Measurements from ENCODE around the gene ATP4A. TPM values are rescaled to one million over a fixed set of nuclear protein-coding genes. Genes with fewer than 3 reads are reported as not detected.
"Not testable (repeated sequence)": the region's sequence is repeated elsewhere in the genome, so short reads cannot be mapped to it uniquely, and the experiment has no call there.

Gene ATP4A
- total and polyA plus RNA-seq, 8 donors = 0.28 to 10.8 (median 2.5) TPM

DNA sequence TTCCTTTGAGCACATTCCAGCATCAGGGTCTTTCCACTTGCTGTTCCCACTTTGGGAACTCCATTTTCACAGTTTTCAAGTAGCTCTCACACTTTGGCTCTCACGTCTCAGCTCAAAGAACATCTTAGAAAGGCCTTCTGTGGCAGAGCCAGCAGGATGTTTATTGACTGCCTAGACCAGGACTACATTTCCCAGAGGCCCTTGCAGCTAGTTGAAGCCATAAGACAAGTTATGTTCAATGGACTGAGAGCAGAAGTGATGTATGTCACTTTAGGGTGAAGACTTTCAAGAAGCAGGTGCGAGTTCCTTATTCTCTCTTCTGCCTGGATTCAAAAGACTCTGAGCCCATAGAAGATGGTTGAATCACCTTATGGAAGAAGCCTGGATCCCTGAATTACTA, 44.8 kb upstream of the ATP4A start:
- no peak overlapping the region for H3K27ac ChIP-seq
- H3K36me3 ChIP-seq = no peaks in the 10 kb centered on the region
- H3K4me1 ChIP-seq = peaks cover 0 to 7% (median 6%) of the 10 kb centered on the region in 3 donors
- no peak for DNase-seq
- TF ChIP-seq, protein P1, sequence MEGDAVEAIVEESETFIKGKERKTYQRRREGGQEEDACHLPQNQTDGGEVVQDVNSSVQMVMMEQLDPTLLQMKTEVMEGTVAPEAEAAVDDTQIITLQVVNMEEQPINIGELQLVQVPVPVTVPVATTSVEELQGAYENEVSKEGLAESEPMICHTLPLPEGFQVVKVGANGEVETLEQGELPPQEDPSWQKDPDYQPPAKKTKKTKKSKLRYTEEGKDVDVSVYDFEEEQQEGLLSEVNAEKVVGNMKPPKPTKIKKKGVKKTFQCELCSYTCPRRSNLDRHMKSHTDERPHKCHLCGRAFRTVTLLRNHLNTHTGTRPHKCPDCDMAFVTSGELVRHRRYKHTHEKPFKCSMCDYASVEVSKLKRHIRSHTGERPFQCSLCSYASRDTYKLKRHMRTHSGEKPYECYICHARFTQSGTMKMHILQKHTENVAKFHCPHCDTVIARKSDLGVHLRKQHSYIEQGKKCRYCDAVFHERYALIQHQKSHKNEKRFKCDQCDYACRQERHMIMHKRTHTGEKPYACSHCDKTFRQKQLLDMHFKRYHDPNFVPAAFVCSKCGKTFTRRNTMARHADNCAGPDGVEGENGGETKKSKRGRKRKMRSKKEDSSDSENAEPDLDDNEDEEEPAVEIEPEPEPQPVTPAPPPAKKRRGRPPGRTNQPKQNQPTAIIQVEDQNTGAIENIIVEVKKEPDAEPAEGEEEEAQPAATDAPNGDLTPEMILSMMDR (IDR thresholded peaks at IDR 0.05) = no peak
- intact Hi-C loops (cut with DNase I) = no loop called here
- no peaks in the 10 kb centered on the region for H3K27me3 ChIP-seq
- no peak for ATAC-seq
- FAIRE-seq = no peak
- H3K9me3 ChIP-seq = no peaks in the 10 kb centered on the region
- WGBS, 2 donors = 71 to 84% methylated on average over 2 of the region's 2 CpGs
- no peak overlapping the region for H3K4me3 ChIP-seq

DNA sequence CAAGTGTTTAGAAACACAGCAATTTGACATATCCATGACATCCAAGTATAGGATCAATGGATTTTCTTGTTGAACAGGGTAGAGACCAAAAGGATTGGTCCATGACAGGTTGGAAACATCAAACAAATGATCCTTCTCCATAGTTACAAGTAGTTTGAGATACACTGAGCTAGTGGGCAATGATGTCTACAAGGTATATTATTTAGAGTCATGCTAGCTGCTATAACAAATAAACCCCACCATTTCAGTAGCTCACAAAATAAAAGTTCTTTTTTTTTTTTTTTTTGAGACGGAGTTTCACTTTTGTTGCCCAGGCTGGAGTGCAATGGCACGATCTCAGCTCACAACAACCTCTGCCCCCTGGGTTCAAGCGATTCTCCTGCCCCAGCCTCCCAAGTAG, 44.2 kb upstream of the ATP4A start:
- DNase-seq = no peak
- TF ChIP-seq, protein P1 (IDR thresholded peaks at IDR 0.05) = no peak
- Histone ChIP-seq H3K9me3 (no peaks in the 10 kb centered on the region), H3K36me3 (no peaks in the 10 kb centered on the region), H3K4me3 (no peak overlapping the region), H3K27me3 (no peaks in the 10 kb centered on the region), H3K27ac (no peak overlapping the region), H3K4me1 (peaks cover 0 to 6% (median 3%) of the 10 kb centered on the region in 3 donors)
- WGBS, 2 donors = 68 to 77% methylated on average over 3 of the region's 3 CpGs
- no peak for FAIRE-seq
- no peak for ATAC-seq
- intact Hi-C loops (cut with DNase I) = no loop called here

DNA sequence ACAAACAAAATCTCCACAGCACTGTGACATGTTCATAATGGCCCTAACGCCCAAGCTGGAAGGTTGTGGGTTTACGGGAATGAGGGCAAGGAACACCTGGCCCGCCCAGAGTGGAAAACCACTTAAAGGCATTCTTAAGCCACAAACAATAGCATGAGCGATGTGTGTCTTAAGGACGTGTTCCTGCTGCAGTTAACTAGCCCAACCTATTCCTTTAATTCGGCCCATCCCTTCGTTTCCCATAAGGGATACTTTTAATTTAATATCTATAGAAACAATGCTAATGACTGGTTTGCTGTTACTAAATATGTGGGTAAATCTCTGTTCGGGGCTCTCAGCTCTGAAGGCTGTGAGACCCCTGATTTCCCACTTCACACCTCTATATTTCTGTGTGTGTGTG, 43.7 kb upstream of the ATP4A start:
- H3K4me1 ChIP-seq; H3K36me3 ChIP-seq; H3K4me3 ChIP-seq; H3K27me3 ChIP-seq; H3K27ac ChIP-seq; FAIRE-seq; DNase-seq; ATAC-seq; H3K9me3 ChIP-seq; intact Hi-C loops (cut with DNase I): not testable (repeated sequence)
- 78 to 82% methylated on average over 8 of the region's 8 CpGs for WGBS, 2 donors

DNA sequence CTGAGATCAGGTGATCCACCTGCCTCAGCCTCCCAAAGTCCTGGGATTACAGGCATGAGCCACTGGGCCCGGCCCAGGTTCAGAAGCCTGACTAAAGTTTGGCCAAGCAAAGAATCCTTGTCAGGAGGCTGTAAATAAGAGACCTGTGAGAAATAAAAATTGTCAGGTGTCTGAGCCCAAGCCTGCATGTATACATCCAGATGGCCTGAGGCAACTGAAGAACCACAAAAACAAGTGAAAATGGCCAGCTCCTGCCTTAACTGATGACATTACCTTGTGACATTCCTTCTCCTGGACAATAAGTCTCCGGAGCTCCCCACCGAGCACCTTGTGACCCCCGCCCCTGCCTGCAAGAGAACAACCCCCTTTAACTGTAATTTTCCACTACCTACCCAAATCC, 41.0 kb upstream of the ATP4A start:
- ATAC-seq; H3K4me3 ChIP-seq; H3K36me3 ChIP-seq; DNase-seq; H3K27me3 ChIP-seq; intact Hi-C loops (cut with DNase I); H3K27ac ChIP-seq; H3K9me3 ChIP-seq; FAIRE-seq; H3K4me1 ChIP-seq: not testable (repeated sequence)
- 77 to 85% methylated on average over 4 of the region's 4 CpGs for WGBS, 2 donors

DNA sequence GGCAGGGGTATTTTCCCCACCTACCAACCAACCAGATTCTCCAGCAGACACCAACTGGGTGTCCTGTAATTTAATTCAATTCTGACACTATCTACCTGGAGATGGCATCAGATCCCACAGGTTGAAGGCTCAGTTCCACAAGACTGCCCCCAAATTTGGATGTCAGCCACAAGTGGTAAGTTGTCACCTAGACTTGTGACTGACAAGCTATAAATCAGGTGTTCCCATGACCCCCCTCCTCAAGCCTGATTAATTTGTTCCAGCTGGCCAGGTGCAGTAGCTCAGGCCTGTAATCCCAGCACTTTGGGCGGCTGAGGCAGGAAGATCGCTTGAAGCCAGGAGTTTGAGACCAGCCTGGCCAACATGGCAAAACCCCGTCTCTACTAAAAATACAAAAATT, 38.5 kb upstream of the ATP4A start:
- Histone ChIP-seq H3K36me3 (no peaks in the 10 kb centered on the region), H3K4me3 (no peak overlapping the region), H3K9me3 (no peaks in the 10 kb centered on the region), H3K27me3 (no peaks in the 10 kb centered on the region), H3K4me1 (no peaks in the 10 kb centered on the region), H3K27ac (no peak overlapping the region)
- no peak for FAIRE-seq
- ATAC-seq = no peak
- 84 to 86% methylated on average over 3 of the region's 3 CpGs for WGBS, 2 donors
- TF ChIP-seq, protein P1 (IDR thresholded peaks at IDR 0.05) = no peak
- intact Hi-C loops (cut with DNase I) = no loop called here
- DNase-seq = no peak

DNA sequence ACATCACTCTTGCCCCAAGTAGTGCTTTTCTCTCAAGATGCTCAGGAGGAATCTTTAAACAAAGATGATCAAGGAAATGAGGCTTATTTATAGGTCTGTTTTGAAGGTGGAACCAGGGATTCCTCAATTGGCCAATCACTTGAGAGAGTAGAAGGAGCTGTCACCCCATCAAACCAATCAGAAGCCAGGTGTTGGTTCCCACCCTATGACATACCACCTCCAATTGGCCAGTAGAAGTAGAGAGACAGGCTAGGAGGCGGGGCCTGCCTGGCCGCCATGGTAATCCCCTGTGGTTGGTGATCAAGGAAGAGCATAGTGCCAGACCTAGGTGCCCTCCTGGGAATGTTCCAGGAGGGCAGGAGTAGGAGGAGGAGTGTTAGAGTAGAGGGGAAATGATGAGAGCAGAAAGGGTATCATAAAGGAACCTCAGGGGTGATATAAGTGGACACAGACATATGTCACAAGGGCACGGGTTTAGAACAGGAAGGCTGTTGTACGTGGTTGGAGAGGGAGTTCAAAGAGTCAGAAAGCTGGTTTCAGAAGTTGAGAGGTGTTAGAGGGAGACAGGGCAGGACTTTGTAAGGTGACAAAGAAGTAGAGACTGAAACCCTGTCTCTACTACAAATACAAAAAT, 33.0 kb upstream of the ATP4A start:
- ATAC-seq = no peak
- no peaks in the 10 kb centered on the region for H3K36me3 ChIP-seq
- H3K4me3 ChIP-seq = no peak overlapping the region
- H3K27me3 ChIP-seq = no peaks in the 10 kb centered on the region
- TF ChIP-seq, protein P1 (IDR thresholded peaks at IDR 0.05) = no peak
- H3K4me1 ChIP-seq = no peaks in the 10 kb centered on the region
- intact Hi-C loops (cut with DNase I) = loop anchor here in 1 of 3 donors (10.0 kb wide), 1 partner anchor 52 kb away; the partner anchor contains the start of gene TMEM147
- FAIRE-seq = no peak
- no peak overlapping the region for H3K27ac ChIP-seq
- no peak for DNase-seq
- 64 to 73% methylated on average over 4 of the region's 4 CpGs for WGBS, 2 donors
- H3K9me3 ChIP-seq = no peaks in the 10 kb centered on the region
